Smooth muscle cell of the brain vasculature (primary cell): Measurements from ENCODE around the gene MYPN.
"Not testable (repeated sequence)": the region's sequence is repeated elsewhere in the genome, so short reads cannot be mapped to it uniquely, and the experiment has no call there.

Source experiments
- DNase-seq: peaks from one replicate; pipeline ENCODE4 v3.0.0-alpha.2; 2012; ENCODE audit warnings: low read depth, low spot score

Gene MYPN

GRCh38 chr10:68167586-68168189 lies 58.4 kb downstream of the MYPN start:
- no peak for DNase-seq

- no peak for DNase-seq
Measured at GRCh38 chr10:68171539-68172080, 62.3 kb downstream of the MYPN start.

- no peak for DNase-seq
Measured at GRCh38 chr10:68172324-68172723, 63.0 kb downstream of the MYPN start.

- no peak for DNase-seq
Measured at GRCh38 chr10:68175949-68176348, 66.7 kb downstream of the MYPN start.

GRCh38 chr10:68176797-68177196 lies 67.5 kb downstream of the MYPN start:
- DNase-seq, result no peak

GRCh38 chr10:68178592-68178991 lies 69.3 kb downstream of the MYPN start:
- DNase-seq, result no peak

GRCh38 chr10:68179016-68179415 lies 69.7 kb downstream of the MYPN start:
- no peak for DNase-seq

- no peak for DNase-seq
Measured at GRCh38 chr10:68180490-68180889, 71.2 kb downstream of the MYPN start.

GRCh38 chr10:68184546-68184945 lies 75.3 kb downstream of the MYPN start:
- no peak for DNase-seq

- DNase-seq, result no peak
Measured at GRCh38 chr10:68185085-68185484, 75.8 kb downstream of the MYPN start.

GRCh38 chr10:68188835-68189234 lies 79.5 kb downstream of the MYPN start:
- DNase-seq, result no peak

- DNase-seq, result no peak
Measured at GRCh38 chr10:68192113-68192512, 82.8 kb downstream of the MYPN start.

GRCh38 chr10:68194290-68194689 lies 85.0 kb downstream of the MYPN start:
- no peak for DNase-seq

GRCh38 chr10:68195776-68196175 lies 86.5 kb downstream of the MYPN start:
- DNase-seq, result not testable (repeated sequence)

GRCh38 chr10:68196701-68197100 lies 87.4 kb downstream of the MYPN start:
- no peak for DNase-seq

GRCh38 chr10:68202960-68203353 lies 93.7 kb downstream of the MYPN start:
- no peak for DNase-seq

- peak; percentile 43 for DNase-seq
Measured at GRCh38 chr10:68208424-68209042, 99.2 kb downstream of the MYPN start.

- no peak for DNase-seq
Measured at GRCh38 chr10:68211669-68212068, 102.4 kb downstream of the MYPN start.

GRCh38 chr10:68212721-68213352 lies 103.5 kb downstream of the MYPN start:
- no peak for DNase-seq

GRCh38 chr10:68218786-68219185 lies 109.5 kb downstream of the MYPN start:
- DNase-seq, result no peak

GRCh38 chr10:68221196-68221595 lies 111.9 kb downstream of the MYPN start:
- no peak for DNase-seq

GRCh38 chr10:68222391-68222790 lies 113.1 kb downstream of the MYPN start:
- no peak for DNase-seq
